ENCODE data around the gene B3GAT2. TPM values are rescaled to one million over a fixed set of nuclear protein-coding genes. Genes with fewer than 3 reads are reported as not detected.

The B3GAT2 gene
- total RNA-seq, 1 experiment from 2014 or later, result not detected

- no peaks in the 10 kb centered on the region for H3K4me1 ChIP-seq (ENCODE audit: control insufficient read depth in 1 of 2, insufficient read depth in 2 of 2, low read length in 2 of 2)
- no peaks in the 10 kb centered on the region for H3K9me2 ChIP-seq (ENCODE audit: insufficient read depth)
- H3K27ac ChIP-seq (ENCODE audit: low read depth, low read length), result no peak overlapping the region
- H3K4me2 ChIP-seq (ENCODE audit: low read length), result no peak overlapping the region
- H3K36me3 ChIP-seq (ENCODE audit: control insufficient read depth in 1 of 2, insufficient read depth in 2 of 2, low read length in 2 of 2), result no peaks in the 10 kb centered on the region
- RAD21 ChIA-PET (ENCODE audit: low non-redundant PET in 1 of 2, low total read pairs in 2 of 2, uncharacterized antibody in 2 of 2, unreplicated experiment in 2 of 2), result no interaction called here
- CTCF ChIA-PET, result no interaction called here
- H3K9ac ChIP-seq (ENCODE audit: low read length), result no peak overlapping the region
- ATAC-seq (no peak), DNase-seq (ENCODE audit: low read depth, low spot score) (no peak)
- POLR2A ChIA-PET, result no interaction called here
- no peak overlapping the region for H3K4me3 ChIP-seq (replicated peaks in 1 of 2; ENCODE audit: low read depth in 1 of 2, low read length in 2 of 2)
- intact Hi-C loops (cut with micrococcal nuclease), result no loop called here
- H3K27me3 ChIP-seq (ENCODE audit: insufficient read depth, low read length), result no peaks in the 10 kb centered on the region
- TF ChIP-seq YY1 (IDR thresholded peaks at IDR 0.05; ENCODE audit: extremely low read depth, insufficient replicate concordance, low read depth, low read length) (no peak), CBX3 (IDR thresholded peaks at IDR 0.05; ENCODE audit: low read depth) (no peak), REST (IDR thresholded peaks at IDR 0.05; ENCODE audit: low read depth) (no peak), SP1 (IDR thresholded peaks at IDR 0.05; ENCODE audit: low read depth) (no peak), POLR2AphosphoS5 (IDR thresholded peaks at IDR 0.05; ENCODE audit: low read depth, low read length) (no peak), CEBPB (IDR thresholded peaks at IDR 0.05; ENCODE audit: low read depth) (no peak), ZBTB33 (IDR thresholded peaks at IDR 0.05; ENCODE audit: extremely low read depth, insufficient replicate concordance, low read length) (no peak), ATF3 (IDR thresholded peaks at IDR 0.05) (no peak)
- no peaks in the 10 kb centered on the region for H3K9me3 ChIP-seq (ENCODE audit: control insufficient read depth in 1 of 2, insufficient read depth in 1 of 2, low read depth in 1 of 2, low read length in 2 of 2)
- no peak overlapping the region for H2AFZ ChIP-seq (ENCODE audit: low read depth, low read length, poor library complexity, severe bottlenecking)
- BruUV-seq (replicated peaks), result no TSS peak
- H4K20me1 ChIP-seq (ENCODE audit: insufficient read depth), result no peaks in the 10 kb centered on the region
- H3K79me2 ChIP-seq (ENCODE audit: insufficient read depth, low read length), result no peaks in the 10 kb centered on the region
Observed at GRCh38 chr6:70813885-70814284, 143.0 kb downstream of the B3GAT2 start.
